RWPE2 (cell line): Measurements from ENCODE around the gene OR51V1.
"Not testable (repeated sequence)": the region's sequence is repeated elsewhere in the genome, so short reads cannot be mapped to it uniquely, and the experiment has no call there.

Experiments used
- ATAC-seq: fragments of 200-7000 bp; cut with Tn5 transposase; 3 replicates; pipeline ENCODE4 v1.9.1; 2021; ENCODE audit warnings: low read depth
- DNase-seq: peaks from one replicate; pipeline ENCODE4 v3.0.0-alpha.2; 2020; ENCODE audit warnings: low spot score
- H3K27ac ChIP-seq: fragments of 450-650 bp; 2 replicates; pipeline ENCODE4 v1.5.1; 2017; ENCODE audit warnings: mild to moderate bottlenecking; ENCODE audit not compliant: poor library complexity, severe bottlenecking
- H3K27me3 ChIP-seq: fragments of 250-450 bp; sonication (Bioruptor Pico); 2 replicates; pipeline ENCODE4 v1.5.1; 2021; ENCODE audit warnings: mild to moderate bottlenecking, moderate library complexity; ENCODE audit not compliant: insufficient read depth, poor library complexity, severe bottlenecking
- H3K36me3 ChIP-seq: fragments of 250-450 bp; sonication (Bioruptor Pico); 2 replicates; pipeline ENCODE4 v1.5.1; 2020; ENCODE audit warnings: low read depth, mild to moderate bottlenecking, moderate library complexity
- H3K4me1 ChIP-seq: fragments of 250-450 bp; sonication (Bioruptor Pico); 2 replicates; pipeline ENCODE4 v1.5.1; 2021; ENCODE audit warnings: mild to moderate bottlenecking, moderate library complexity; ENCODE audit not compliant: insufficient read depth, poor library complexity, severe bottlenecking
- H3K4me3 ChIP-seq: fragments of 250-450 bp; sonication (Bioruptor Pico); 2 replicates; pipeline ENCODE4 v1.5.1; 2021; ENCODE audit warnings: mild to moderate bottlenecking, moderate library complexity; ENCODE audit not compliant: severe bottlenecking
- H3K9me3 ChIP-seq: fragments of 250-450 bp; sonication (Bioruptor Pico); 2 replicates; pipeline ENCODE4 v1.5.1; 2021; ENCODE audit warnings: mild to moderate bottlenecking, moderate library complexity; ENCODE audit not compliant: severe bottlenecking
- CTCF ChIP-seq: fragments of 450-650 bp; IDR thresholded peaks from one replicate; pipeline ENCODE4 v1.5.1; 2017; ENCODE audit warnings: mild to moderate bottlenecking, moderate library complexity; ENCODE audit not compliant: poor library complexity, severe bottlenecking

OR51V1 gene

GRCh38 chr11:5188201-5188600, 12.3 kb downstream of the OR51V1 start:
- Histone ChIP-seq H3K36me3 (no peaks in the 10 kb centered on the region), H3K9me3 (peaks cover 1% of the 10 kb centered on the region), H3K27ac (no peak overlapping the region), H3K4me3 (no peak overlapping the region), H3K27me3 (no peaks in the 10 kb centered on the region), H3K4me1 (no peaks in the 10 kb centered on the region)
- no peak for ATAC-seq
- no peak for TF ChIP-seq CTCF
- DNase-seq, result no peak

GRCh38 chr11:5178046-5178837, 22.2 kb downstream of the OR51V1 start:
- Histone ChIP-seq H3K4me1 (no peaks in the 10 kb centered on the region), H3K27me3 (no peaks in the 10 kb centered on the region)
- ATAC-seq, result no peak

GRCh38 chr11:5174934-5175333, 25.5 kb downstream of the OR51V1 start:
- DNase-seq (no peak), ATAC-seq (no peak)
- no peak overlapping the region for H3K4me3 ChIP-seq
- no peak overlapping the region for H3K27ac ChIP-seq
- H3K36me3 ChIP-seq, result no peaks in the 10 kb centered on the region
- no peaks in the 10 kb centered on the region for H3K27me3 ChIP-seq
- H3K9me3 ChIP-seq, result no peaks in the 10 kb centered on the region
- TF ChIP-seq CTCF, result no peak
- no peaks in the 10 kb centered on the region for H3K4me1 ChIP-seq

More at GRCh38 chr11:5178046-5178837, 22.2 kb downstream of the OR51V1 start:
- no peak for TF ChIP-seq CTCF
- Histone ChIP-seq H3K4me3 (no peak overlapping the region), H3K27ac (no peak overlapping the region), H3K9me3 (no peaks in the 10 kb centered on the region), H3K36me3 (no peaks in the 10 kb centered on the region)
- DNase-seq, result no peak

- Histone ChIP-seq H3K27me3 (no peaks in the 10 kb centered on the region), H3K9me3 (no peaks in the 10 kb centered on the region), H3K27ac (no peak overlapping the region), H3K36me3 (no peaks in the 10 kb centered on the region), H3K4me3 (no peak overlapping the region), H3K4me1 (no peaks in the 10 kb centered on the region)
- DNase-seq, result no peak
- TF ChIP-seq CTCF, result no peak
- no peak for ATAC-seq
These were observed 28.6 kb downstream of the OR51V1 start for GRCh38 chr11:5171856-5172255.

GRCh38 chr11:5165898-5166297, 34.6 kb downstream of the OR51V1 start:
- ATAC-seq, H3K27me3 ChIP-seq, H3K27ac ChIP-seq, H3K4me3 ChIP-seq, H3K36me3 ChIP-seq, H3K9me3 ChIP-seq, H3K4me1 ChIP-seq, DNase-seq: not testable (repeated sequence)

GRCh38 chr11:5164807-5165206, 35.7 kb downstream of the OR51V1 start:
- not testable (repeated sequence) for H3K4me1 ChIP-seq, DNase-seq, H3K36me3 ChIP-seq, ATAC-seq, H3K27me3 ChIP-seq, H3K9me3 ChIP-seq, H3K27ac ChIP-seq, H3K4me3 ChIP-seq

- not testable (repeated sequence) for H3K4me3 ChIP-seq, H3K27me3 ChIP-seq, H3K4me1 ChIP-seq, H3K27ac ChIP-seq, ATAC-seq, DNase-seq, H3K9me3 ChIP-seq, H3K36me3 ChIP-seq
These were observed 39.4 kb downstream of the OR51V1 start for GRCh38 chr11:5161045-5161444.

- not testable (repeated sequence) for DNase-seq, H3K9me3 ChIP-seq, H3K27me3 ChIP-seq, H3K36me3 ChIP-seq, H3K4me3 ChIP-seq, H3K4me1 ChIP-seq, ATAC-seq, H3K27ac ChIP-seq
These were observed 40.3 kb downstream of the OR51V1 start for GRCh38 chr11:5160217-5160616.
